ENCODE results near the gene EGFL8. TPM values are rescaled to one million over a fixed set of nuclear protein-coding genes. Genes with fewer than 3 reads are reported as not detected.

Gene EGFL8
- total and polyA plus RNA-seq, 4 donors: 1.8 to 8.2 (median 1.9) TPM

DNA sequence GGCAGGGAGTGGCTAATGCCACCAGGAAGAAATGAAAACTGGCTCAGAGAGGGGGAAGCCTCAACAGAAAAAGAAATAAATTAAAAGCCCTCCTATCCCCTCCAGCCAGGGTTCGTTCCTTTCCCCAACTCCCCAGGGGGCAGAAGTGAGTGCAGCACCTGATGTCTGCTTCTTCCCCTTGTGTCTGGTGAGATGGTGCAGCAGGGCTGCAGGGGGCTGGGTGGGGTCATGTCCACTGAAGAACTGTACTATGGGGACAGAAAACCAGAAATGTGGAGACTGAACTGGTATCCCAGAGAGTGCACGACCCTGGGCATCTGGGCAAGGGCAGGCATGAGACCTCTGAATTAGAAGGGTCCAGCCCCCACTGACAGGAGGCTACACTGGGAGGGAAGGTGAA lies 4.0 kb downstream of the EGFL8 start:
- no peaks in the 10 kb centered on the region for H3K27me3 ChIP-seq (ENCODE audit: control insufficient read depth in 4 of 4, insufficient read depth in 4 of 4, low read length in 3 of 4)
- no peak overlapping the region for H3K9ac ChIP-seq (ENCODE audit: low read depth in 1 of 2, low read length in 2 of 2)
- no peak for TF ChIP-seq SP1 (IDR thresholded peaks at IDR 0.05)
- WGBS: 86% methylated on average over 2 of the region's 2 CpGs
- H3K9me3 ChIP-seq (ENCODE audit: control insufficient read depth in 4 of 4, low read length in 3 of 4): no peaks in the 10 kb centered on the region
- no peak overlapping the region for H3K4me3 ChIP-seq (ENCODE audit: low read depth in 1 of 3, low read length in 3 of 3)
- H3K4me1 ChIP-seq (ENCODE audit: control insufficient read depth in 4 of 4, insufficient read depth in 4 of 4, low read length in 3 of 4): peaks cover 0 to 3% (median 0%) of the 10 kb centered on the region in 4 donors
- no peak overlapping the region for H3K27ac ChIP-seq (ENCODE audit: low read depth in 1 of 2, low read length in 2 of 2)
- DNase-seq (ENCODE audit: low spot score): no peak
- peaks cover 7 to 35% (median 11%) of the 10 kb centered on the region in 4 donors for H3K36me3 ChIP-seq (ENCODE audit: control insufficient read depth in 4 of 4, insufficient read depth in 3 of 4, low read depth in 1 of 4, low read length in 3 of 4)

DNA sequence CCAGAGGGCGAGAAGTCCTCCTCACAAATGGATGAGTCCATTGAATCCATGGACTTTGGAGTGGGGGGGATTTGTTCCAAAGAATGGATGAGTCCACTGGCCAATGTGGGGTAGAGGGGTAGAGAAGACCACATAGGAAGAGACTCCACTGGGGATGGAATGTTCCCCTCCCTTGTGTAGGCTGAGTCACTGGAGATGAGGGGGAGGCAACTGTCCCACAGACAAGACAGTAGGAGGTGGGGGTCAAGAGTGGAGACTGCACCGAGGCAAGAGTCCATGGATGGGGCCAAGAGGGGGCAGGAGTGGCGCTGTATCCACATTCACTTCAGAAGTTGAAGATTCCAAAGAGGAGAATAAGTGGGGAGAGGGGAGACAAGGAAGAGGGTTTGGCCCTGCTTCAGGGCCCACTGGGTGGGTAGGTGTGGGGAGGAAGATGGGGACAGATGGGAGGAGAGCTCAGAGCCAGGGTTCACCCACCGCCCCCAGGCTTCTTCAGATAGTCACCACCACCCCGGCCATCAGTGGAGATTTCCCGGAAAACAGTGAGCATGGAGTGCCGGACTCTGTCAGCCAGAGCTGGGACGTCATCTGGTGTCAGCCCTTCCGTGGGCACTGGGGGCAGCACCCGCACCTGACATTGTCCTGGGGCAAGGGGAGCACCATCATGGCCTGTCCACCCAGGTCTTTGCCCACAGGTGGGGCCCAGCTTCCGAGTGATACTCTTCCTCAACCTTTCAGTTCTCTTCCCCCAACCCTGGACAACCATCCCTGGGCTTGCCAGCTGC lies 4.6 kb downstream of the EGFL8 start:
- Histone ChIP-seq H3K9ac (ENCODE audit: low read depth in 1 of 2, low read length in 2 of 2) (no peak overlapping the region), H3K4me3 (ENCODE audit: low read depth in 1 of 3, low read length in 3 of 3) (no peak overlapping the region), H3K36me3 (ENCODE audit: control insufficient read depth in 4 of 4, insufficient read depth in 3 of 4, low read depth in 1 of 4, low read length in 3 of 4) (peaks cover 6 to 35% (median 11%) of the 10 kb centered on the region in 4 donors), H3K27ac (ENCODE audit: low read depth in 1 of 2, low read length in 2 of 2) (no peak overlapping the region), H3K9me3 (ENCODE audit: control insufficient read depth in 4 of 4, low read length in 3 of 4) (no peaks in the 10 kb centered on the region), H3K27me3 (ENCODE audit: control insufficient read depth in 4 of 4, insufficient read depth in 4 of 4, low read length in 3 of 4) (no peaks in the 10 kb centered on the region), H3K4me1 (ENCODE audit: control insufficient read depth in 4 of 4, insufficient read depth in 4 of 4, low read length in 3 of 4) (peaks cover 0 to 3% (median 0%) of the 10 kb centered on the region in 4 donors)
- DNase-seq (ENCODE audit: low spot score): no peak
- 92% methylated on average over 11 of the region's 11 CpGs for WGBS
- TF ChIP-seq FOXA2 (IDR thresholded peaks at IDR 0.05) (no peak), HNF4A (conservative IDR thresholded peaks at IDR 0.05) (peak in 1 of 2 donors; percentile 11), NR2F2 (IDR thresholded peaks at IDR 0.05) (no peak)

DNA sequence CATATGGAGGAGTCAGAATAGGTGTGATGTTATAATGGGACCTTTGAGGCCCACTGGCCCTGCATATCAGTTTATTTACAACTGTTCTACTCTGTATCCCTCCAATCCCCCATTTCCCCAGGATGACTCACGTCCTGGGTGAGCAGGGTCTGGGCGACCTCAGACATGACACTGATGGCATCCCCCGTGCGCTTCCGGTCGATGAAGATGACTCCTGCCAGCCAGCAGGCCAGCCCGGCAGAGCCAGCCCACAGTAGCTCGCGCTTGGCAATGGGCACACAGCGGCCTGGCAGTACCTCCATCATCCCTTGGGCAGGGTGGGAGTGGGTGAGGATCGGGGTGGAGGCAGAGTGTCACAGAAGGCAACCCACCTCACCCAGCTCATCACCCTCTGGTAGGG lies 5.9 kb downstream of the EGFL8 start:
- Histone ChIP-seq H3K4me1 (ENCODE audit: control insufficient read depth in 4 of 4, insufficient read depth in 4 of 4, low read length in 3 of 4) (peaks cover 0 to 16% (median 10%) of the 10 kb centered on the region in 4 donors), H3K9me3 (ENCODE audit: control insufficient read depth in 4 of 4, low read length in 3 of 4) (no peaks in the 10 kb centered on the region), H3K9ac (ENCODE audit: low read depth in 1 of 2, low read length in 2 of 2) (no peak overlapping the region), H3K27ac (ENCODE audit: low read depth in 1 of 2, low read length in 2 of 2) (no peak overlapping the region), H3K27me3 (ENCODE audit: control insufficient read depth in 4 of 4, insufficient read depth in 4 of 4, low read length in 3 of 4) (no peaks in the 10 kb centered on the region), H3K36me3 (ENCODE audit: control insufficient read depth in 4 of 4, insufficient read depth in 3 of 4, low read depth in 1 of 4, low read length in 3 of 4) (peaks cover 5 to 32% (median 11%) of the 10 kb centered on the region in 4 donors), H3K4me3 (ENCODE audit: low read depth in 1 of 3, low read length in 3 of 3) (no peak overlapping the region)
- WGBS: 94% methylated on average over 11 of the region's 11 CpGs
- TF ChIP-seq, protein P1, sequence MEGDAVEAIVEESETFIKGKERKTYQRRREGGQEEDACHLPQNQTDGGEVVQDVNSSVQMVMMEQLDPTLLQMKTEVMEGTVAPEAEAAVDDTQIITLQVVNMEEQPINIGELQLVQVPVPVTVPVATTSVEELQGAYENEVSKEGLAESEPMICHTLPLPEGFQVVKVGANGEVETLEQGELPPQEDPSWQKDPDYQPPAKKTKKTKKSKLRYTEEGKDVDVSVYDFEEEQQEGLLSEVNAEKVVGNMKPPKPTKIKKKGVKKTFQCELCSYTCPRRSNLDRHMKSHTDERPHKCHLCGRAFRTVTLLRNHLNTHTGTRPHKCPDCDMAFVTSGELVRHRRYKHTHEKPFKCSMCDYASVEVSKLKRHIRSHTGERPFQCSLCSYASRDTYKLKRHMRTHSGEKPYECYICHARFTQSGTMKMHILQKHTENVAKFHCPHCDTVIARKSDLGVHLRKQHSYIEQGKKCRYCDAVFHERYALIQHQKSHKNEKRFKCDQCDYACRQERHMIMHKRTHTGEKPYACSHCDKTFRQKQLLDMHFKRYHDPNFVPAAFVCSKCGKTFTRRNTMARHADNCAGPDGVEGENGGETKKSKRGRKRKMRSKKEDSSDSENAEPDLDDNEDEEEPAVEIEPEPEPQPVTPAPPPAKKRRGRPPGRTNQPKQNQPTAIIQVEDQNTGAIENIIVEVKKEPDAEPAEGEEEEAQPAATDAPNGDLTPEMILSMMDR (IDR thresholded peaks at IDR 0.05; ENCODE audit: low read depth, low read length, missing input control): no peak
- TF ChIP-seq SP1 (IDR thresholded peaks at IDR 0.05): no peak
- no peak for TF ChIP-seq GABPA (IDR thresholded peaks at IDR 0.05 in 1 of 2, conservative IDR thresholded peaks at IDR 0.05 in 1 of 2)
- DNase-seq (ENCODE audit: low spot score): no peak

DNA sequence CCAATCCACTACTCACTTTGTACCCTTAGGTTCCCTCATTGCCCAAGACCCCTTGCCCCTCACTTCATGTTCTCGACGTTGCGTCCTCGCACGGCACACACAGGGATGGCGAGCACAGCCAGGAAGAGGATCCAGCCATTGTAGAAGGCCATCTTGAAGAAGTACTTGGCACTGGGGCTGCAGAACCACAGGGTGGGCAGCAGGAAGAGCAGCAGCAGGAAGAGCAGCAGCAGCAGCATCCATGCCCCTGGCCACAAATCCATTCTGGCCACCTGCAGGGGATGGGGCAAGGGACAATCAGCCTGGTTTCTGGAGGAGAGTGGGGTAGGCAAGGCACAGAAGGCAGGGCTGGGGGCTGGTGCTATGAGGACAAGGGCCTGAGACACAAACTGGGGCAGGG lies 6.8 kb downstream of the EGFL8 start:
- TF ChIP-seq NR2F2 (IDR thresholded peaks at IDR 0.05): no peak
- TF ChIP-seq, protein P2, sequence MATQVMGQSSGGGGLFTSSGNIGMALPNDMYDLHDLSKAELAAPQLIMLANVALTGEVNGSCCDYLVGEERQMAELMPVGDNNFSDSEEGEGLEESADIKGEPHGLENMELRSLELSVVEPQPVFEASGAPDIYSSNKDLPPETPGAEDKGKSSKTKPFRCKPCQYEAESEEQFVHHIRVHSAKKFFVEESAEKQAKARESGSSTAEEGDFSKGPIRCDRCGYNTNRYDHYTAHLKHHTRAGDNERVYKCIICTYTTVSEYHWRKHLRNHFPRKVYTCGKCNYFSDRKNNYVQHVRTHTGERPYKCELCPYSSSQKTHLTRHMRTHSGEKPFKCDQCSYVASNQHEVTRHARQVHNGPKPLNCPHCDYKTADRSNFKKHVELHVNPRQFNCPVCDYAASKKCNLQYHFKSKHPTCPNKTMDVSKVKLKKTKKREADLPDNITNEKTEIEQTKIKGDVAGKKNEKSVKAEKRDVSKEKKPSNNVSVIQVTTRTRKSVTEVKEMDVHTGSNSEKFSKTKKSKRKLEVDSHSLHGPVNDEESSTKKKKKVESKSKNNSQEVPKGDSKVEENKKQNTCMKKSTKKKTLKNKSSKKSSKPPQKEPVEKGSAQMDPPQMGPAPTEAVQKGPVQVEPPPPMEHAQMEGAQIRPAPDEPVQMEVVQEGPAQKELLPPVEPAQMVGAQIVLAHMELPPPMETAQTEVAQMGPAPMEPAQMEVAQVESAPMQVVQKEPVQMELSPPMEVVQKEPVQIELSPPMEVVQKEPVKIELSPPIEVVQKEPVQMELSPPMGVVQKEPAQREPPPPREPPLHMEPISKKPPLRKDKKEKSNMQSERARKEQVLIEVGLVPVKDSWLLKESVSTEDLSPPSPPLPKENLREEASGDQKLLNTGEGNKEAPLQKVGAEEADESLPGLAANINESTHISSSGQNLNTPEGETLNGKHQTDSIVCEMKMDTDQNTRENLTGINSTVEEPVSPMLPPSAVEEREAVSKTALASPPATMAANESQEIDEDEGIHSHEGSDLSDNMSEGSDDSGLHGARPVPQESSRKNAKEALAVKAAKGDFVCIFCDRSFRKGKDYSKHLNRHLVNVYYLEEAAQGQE (IDR thresholded peaks at IDR 0.05): no peak
- TF ChIP-seq YY1 (IDR thresholded peaks at IDR 0.05): no peak
- TF ChIP-seq RXRA (IDR thresholded peaks at IDR 0.05): no peak
- TF ChIP-seq, protein P3, sequence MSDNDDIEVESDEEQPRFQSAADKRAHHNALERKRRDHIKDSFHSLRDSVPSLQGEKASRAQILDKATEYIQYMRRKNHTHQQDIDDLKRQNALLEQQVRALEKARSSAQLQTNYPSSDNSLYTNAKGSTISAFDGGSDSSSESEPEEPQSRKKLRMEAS (IDR thresholded peaks at IDR 0.05): no peak
- TF ChIP-seq HNF4A (conservative IDR thresholded peaks at IDR 0.05): no peak
- TF ChIP-seq RAD21 (IDR thresholded peaks at IDR 0.05): no peak
- no peak for TF ChIP-seq JUND (IDR thresholded peaks at IDR 0.05)
- TF ChIP-seq, protein P4, sequence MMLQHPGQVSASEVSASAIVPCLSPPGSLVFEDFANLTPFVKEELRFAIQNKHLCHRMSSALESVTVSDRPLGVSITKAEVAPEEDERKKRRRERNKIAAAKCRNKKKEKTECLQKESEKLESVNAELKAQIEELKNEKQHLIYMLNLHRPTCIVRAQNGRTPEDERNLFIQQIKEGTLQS (IDR thresholded peaks at IDR 0.05): no peak
- no peak for TF ChIP-seq EGR1 (IDR thresholded peaks at IDR 0.05; ENCODE audit: low read depth in 2 of 2)
- no peak for DNase-seq (ENCODE audit: low spot score)
- H3K4me1 ChIP-seq (ENCODE audit: control insufficient read depth in 4 of 4, insufficient read depth in 4 of 4, low read length in 3 of 4): peaks cover 0 to 22% (median 16%) of the 10 kb centered on the region in 4 donors
- no peak overlapping the region for H3K9ac ChIP-seq (ENCODE audit: low read depth in 1 of 2, low read length in 2 of 2)
- peaks cover 5 to 29% (median 11%) of the 10 kb centered on the region in 4 donors for H3K36me3 ChIP-seq (ENCODE audit: control insufficient read depth in 4 of 4, insufficient read depth in 3 of 4, low read depth in 1 of 4, low read length in 3 of 4)
- no peaks in the 10 kb centered on the region for H3K27me3 ChIP-seq (ENCODE audit: control insufficient read depth in 4 of 4, insufficient read depth in 4 of 4, low read length in 3 of 4)
- 96% methylated on average over 6 of the region's 6 CpGs for WGBS
- no peak overlapping the region for H3K27ac ChIP-seq (ENCODE audit: low read depth in 1 of 2, low read length in 2 of 2)
- no peak overlapping the region for H3K4me3 ChIP-seq (ENCODE audit: low read depth in 1 of 3, low read length in 3 of 3)
- H3K9me3 ChIP-seq (ENCODE audit: control insufficient read depth in 4 of 4, low read length in 3 of 4): no peaks in the 10 kb centered on the region
